DMS53 treated with DMSO at 0.1 percent for 48 hours (cell line): ENCODE measurements around the gene WASHC4.
A peak's percentile ranks its signal among the peaks of the same experiment; 100 is the strongest.
"Not testable (repeated sequence)": the region's sequence is repeated elsewhere in the genome, so short reads cannot be mapped to it uniquely, and the experiment has no call there.

Experiments
- DNase-seq: peaks from one replicate; lab custom pipeline; 2025; ENCODE audit not compliant: unreplicated experiment; lab: John Stamatoyannopoulos, UW

Gene WASHC4

DNA sequence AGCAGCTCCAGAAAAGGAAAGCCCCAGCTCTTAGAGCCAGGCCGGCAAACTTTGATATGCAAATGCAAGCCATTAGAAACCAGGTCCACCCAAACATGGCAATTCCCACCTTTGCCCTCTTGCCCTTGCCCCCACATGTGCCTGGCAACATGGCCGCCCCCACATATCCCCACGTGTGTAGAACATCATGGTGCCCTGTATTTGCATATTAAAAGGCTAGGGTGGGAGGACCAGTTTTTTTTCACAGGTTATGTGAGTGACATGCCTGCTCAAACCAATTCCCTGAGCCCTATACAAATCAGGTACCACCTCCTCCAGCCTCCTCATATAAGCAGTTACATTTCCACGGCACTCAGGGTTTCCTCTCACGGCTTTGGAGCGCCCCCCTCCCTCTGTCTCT is 17.2 kb upstream of the WASHC4 start:
- no peak for DNase-seq

DNA sequence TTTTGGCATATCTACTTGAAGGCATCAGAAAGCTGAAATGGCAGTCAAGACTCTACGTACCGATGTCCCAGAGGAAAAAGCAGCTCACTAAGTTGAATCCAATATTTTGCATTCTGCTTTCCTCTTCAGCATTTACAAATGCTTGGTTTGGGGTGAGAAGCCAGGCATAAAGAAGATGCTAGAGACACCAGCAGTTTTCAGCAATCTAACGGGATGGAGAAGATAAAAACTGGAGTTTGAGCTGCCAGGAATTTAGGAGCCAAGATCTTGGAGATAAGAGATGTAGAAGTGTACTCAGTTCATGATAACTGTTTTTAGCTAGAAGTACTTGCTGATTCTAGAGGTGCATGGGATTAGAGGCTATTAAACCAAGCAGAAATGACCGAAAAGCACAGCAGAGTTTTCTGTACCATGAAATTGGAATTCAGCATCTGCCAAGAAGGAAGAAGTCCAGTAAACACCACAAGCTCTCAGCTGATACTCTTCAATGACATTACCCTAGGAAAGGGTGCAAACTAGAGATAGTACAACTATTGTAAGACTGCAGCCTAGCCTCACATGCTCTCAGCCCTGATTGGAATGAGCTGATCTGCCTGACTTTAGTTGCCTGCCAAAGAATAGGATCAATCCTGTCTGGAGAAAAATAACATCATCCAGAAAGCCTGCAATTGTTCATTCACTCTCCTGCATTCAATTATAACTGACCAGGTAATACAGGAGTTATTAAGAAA is 15.9 kb upstream of the WASHC4 start:
- no peak for DNase-seq

DNA sequence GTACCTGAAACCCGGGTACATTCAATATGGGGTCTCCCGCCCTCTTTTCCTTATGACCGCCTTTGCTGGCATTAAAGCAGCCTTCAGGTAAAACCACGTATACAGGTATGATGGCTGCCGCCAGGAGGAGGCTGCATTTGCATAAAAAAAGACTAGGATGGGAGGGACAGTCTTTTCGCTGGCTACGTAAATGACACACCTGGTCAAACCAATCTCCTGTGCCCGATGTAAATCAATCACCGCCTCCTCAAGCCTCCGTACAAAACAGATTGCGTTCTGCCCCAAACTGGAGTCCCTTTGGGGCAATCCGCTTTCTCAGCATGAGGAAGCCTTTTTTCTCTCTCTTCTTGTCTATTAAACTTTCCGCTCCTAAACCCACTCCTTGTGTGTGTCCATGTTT is 15.2 kb upstream of the WASHC4 start:
- DNase-seq: peak; percentile 66

DNA sequence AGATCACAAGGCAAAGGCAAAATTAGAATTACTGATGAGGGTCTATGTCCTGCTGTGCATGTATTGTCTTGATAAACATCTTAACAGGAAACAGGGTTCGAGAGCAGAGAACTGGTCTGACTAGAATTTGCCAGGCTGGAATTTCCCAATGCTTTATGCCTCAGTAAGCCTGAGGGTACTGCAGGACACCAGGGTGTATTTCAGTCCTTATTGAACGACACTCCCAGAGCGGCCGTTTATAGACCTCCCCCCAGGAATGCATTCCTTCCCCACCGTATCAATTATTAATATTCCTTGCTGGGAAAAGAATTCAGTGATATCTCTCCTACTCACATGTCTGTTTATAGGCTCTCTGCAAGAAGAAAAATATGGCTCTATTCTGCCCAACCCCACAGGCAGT is 12.2 kb upstream of the WASHC4 start:
- DNase-seq: not testable (repeated sequence)

DNA sequence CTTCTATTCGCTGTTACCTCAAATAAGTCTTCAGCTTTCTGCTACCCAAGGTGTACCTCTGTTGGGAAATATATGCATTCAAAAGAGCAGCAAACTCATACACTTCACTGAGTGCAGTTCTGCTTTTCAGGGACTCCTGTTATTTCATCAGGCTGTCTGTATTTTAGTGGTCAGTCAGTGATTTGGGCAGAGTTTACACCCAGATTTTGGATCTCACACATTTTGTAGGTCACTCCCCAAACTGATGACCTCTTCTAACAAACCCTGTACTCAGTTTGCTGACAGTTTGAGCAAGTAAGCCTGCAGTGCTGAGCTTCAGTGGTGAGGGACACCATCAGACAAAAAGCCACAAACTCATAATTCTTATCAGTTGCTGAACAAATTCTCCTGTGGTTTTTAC is 8.2 kb upstream of the WASHC4 start:
- no peak for DNase-seq

GRCh38 chr12:105100207-105100985 is 7.1 kb upstream of the WASHC4 start:
- DNase-seq: peak; percentile 62

GRCh38 chr12:105100998-105101397 is 6.5 kb upstream of the WASHC4 start:
- peak; percentile 96 for DNase-seq

- DNase-seq: peak; percentile 48
Measured at GRCh38 chr12:105102673-105103072, 4.9 kb upstream of the WASHC4 start.

DNA sequence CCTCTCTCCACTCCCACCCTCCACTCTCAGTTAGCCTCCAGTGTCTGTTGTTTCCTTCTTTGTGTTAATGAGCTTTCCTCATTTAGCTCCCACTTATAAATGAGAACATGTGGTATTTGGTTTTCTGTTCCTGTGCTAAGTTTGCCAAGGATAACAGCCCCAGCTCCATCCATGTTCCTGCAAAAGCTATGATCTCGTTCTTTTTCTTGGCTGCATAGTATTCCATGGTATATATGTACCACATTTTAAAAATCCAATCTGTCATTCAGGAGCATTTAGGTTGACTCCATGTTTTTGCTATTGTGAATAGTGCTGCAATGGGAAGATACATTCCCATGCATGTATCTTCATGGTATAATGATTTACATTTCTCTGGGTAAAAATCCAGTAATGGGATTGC is 2.8 kb upstream of the WASHC4 start:
- DNase-seq: no peak

DNA sequence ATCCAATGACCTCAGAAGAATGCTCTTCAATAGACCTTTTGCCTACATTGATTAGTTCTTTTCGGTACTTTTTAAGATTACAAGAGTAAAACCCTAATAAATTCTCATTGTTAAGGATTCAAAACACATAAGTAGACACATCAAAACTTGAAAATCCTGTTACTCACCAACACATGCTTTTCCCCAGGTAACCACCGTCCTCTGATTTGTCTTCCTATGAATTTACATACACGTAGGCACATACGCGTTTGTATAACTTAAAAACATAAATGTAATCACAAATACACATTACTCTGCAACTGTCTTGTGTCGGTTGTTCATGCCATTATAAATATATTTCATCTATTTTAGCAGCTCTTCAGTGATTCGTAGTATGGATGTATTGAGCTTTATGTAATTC is 910 bp upstream of the WASHC4 start:
- no peak for DNase-seq

- DNase-seq: no peak
Measured at GRCh38 chr12:105107171-105107493, 399 bp upstream of the WASHC4 start.

DNA sequence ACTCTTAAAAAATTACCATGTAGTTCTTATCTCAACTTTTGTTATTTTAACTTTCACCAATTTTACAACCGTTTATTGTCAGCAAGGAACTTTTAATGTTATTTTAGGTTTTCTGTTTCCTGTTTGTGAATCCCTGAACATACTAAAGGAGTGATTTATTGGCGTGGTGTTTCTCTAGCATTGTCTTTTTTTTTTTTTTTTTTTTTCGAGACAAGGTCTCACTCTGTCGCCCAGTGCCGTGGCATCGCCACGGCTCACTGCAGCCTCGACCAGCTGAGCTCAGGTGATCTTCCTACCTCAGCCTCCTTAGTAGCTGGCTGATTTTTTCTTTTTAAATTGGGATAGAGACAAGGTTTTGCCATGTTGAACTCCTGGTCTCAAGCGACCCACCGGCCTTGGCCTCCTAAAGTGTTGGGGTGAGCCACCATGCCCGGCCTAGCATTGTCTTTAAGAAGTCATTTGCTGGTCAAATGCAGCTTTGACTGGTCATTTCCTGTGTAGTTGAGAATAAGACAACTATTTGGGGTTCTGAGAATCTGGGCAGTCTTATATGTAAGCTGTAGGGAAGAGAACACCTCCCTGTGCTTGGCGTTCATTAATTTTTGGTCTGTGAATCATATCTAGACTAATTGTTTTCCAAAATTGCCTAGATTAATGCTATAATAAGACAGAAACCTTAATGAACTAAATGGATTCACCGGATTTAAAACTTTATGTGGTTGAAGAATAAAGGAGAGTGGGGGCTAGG is 2.1 kb downstream of the WASHC4 start:
- no peak for DNase-seq

DNA sequence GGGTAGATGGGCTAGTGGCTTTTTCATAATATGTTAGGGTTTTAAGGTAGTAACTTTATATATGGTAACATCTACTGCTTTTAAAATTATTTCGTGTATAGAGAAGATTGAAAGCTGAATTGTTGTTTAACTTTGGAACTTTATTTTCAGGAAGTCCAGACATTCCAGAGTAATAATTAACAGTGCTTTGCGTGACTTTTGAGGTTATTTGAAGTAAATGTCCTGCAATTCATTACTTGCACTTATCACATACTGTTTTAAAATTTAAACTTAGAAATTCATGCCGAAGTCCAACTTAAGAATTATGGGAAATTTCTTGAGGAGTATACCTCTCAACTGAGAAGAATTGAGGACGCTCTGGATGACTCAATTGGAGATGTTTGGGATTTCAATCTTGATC is 3.3 kb downstream of the WASHC4 start:
- DNase-seq: no peak

- no peak for DNase-seq
Measured at GRCh38 chr12:105113094-105113493, 5.6 kb downstream of the WASHC4 start.

DNA sequence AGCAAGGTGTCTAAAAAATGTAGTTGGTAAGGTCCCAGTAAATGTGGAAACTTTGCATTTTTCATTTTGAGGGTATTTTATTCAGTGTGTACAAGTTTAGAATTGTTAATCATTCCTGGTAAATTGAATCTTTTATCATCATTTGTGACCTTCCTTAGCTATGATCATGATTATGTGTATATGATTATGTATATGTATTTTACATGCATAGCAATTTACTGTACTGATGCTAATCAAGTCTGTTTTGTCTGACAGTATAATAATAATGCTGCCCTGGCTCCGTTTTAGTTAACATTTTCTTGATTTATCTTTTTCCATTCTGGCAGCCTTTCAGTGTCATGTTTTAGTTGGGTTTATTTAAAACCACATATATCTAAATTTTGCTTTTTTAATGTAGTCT is 9.4 kb downstream of the WASHC4 start:
- DNase-seq: no peak

GRCh38 chr12:105120551-105120950 is 13.0 kb downstream of the WASHC4 start:
- peak; percentile 91 for DNase-seq

GRCh38 chr12:105138248-105138647 is 30.7 kb downstream of the WASHC4 start:
- DNase-seq: no peak

- DNase-seq: no peak
Measured at GRCh38 chr12:105141320-105141922, 33.9 kb downstream of the WASHC4 start.

GRCh38 chr12:105142259-105142658 is 34.7 kb downstream of the WASHC4 start:
- DNase-seq: no peak

DNA sequence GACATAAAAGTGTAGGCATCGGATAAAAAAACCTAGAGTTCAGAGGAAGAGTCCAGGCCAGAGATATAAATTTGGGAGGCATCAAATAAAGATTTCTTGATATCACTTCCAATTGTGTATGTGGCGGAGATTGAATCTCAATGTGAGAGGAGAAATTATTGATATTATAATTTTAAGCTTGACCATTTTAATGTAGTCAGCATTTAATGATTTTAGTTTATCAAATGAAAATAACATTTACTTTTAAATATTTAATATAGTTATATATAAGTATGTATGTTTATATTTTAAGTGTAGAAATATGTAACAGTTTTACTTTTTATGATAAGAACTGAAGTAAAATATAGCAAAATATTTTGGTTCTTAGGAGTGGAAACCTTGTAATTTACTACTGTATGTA is 48.7 kb downstream of the WASHC4 start:
- no peak for DNase-seq

DNA sequence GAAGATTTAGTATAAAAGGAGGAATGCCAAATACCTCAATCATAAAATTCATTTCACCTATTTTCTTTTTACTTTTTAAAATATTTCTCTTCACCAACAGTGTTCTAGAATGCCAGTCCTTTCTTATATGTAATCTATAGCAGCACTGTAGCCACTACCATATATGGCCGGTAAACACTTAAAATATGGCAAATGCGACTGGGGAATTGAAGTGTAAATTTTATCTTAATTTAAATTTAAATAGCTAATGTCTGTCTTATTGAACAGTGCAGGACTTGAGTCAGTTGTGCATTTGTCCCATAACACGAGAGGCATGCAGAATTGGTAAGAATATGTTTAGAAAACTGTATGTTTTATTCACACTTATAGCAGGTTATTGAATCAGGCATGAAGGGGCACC is 50.1 kb downstream of the WASHC4 start:
- no peak for DNase-seq

GRCh38 chr12:105158876-105159275 is 51.3 kb downstream of the WASHC4 start:
- DNase-seq: no peak
